ENCODE measurements around the gene ABHD11.

Gene ABHD11

DNA sequence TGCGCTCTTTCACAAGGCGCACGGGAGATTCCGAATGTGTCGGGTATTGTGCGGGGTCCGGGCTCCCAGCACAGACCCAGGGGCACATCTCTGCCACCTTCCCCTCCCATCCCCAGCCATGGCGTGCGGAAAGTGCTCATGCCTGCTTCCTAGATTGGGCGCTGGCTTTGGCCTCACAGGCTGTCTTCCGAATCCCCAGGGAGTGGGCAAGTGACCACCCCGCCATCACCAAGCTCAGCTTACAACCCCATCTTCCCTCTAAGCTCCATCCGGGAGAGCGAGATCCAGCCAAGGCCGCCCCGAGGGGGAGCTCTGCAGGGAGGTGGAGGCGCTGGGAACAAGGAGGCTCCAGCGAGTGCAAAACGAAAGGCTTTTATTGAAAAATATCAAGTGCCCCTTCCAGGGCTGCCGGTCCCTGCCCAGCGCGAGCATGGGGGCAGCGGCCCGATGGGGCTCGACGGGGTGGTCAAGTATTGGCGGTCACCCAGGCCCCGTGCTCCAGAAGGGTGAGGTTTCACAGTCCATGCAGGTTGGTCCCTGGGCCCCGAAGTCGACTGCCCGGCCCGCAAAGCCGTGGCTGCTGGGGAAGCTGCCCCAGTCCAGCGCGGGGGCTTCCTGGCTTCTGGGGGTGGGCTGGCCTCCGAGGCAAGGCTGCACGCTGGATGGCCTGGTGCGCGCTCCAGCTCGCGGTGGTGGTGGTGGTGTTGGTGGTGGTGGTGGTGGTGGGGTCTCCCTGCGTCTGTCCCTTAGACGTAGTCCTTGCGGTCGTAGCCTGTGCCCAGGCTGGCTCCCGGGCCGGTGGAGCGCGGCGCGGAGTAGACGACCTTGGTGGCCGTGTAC, 30.3 kb upstream of the ABHD11 start:
- no peak for DNase-seq (ENCODE audit: insufficient read length)
- FAIRE-seq: no peak
- TF ChIP-seq TAF1 (IDR thresholded peaks at IDR 0.05; ENCODE audit: borderline replicate concordance, low read depth, low read length): no peak
- no peak for TF ChIP-seq POLR2A (IDR thresholded peaks at IDR 0.05; ENCODE audit: low read depth, low read length)

DNA sequence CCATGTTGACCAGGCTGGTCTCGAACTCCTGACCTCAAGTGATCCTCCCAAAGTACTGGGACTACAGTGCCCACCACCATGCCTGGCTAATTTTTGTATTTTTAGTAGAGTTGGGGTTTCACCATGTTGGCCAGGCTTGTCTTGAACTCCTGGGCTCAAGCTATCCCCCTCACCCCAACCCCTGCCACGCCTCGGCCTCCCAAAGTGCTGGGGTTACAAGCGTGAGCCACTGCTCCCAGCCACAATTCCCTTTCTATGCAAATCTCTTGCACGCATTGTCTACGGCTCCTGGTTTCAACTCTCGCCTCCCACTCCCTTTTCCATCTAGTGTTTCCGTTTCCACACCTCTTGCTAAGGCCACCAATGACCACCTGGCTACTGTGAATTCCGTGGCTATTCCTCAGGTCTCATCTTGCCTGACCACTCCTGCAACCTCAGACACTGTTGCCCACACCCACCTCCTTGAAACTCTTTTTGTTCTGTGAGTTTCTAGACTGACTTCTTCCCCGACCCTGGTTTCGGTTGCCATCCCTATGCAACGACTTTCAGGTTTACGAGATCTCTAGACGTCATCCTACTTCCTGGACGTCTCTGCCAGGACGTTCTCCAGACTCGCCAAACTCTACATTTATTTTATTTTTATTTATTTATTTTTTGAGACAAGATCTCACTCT, 28.1 kb upstream of the ABHD11 start:
- no peak for DNase-seq (ENCODE audit: insufficient read length)
- FAIRE-seq: no peak
- no peak for TF ChIP-seq POLR2AphosphoS5 (IDR thresholded peaks at IDR 0.05; ENCODE audit: low read depth, low read length)
- TF ChIP-seq POLR2A (IDR thresholded peaks at IDR 0.05; ENCODE audit: low read depth, low read length): no peak
- TF ChIP-seq TAF1 (IDR thresholded peaks at IDR 0.05; ENCODE audit: borderline replicate concordance, low read depth, low read length): no peak

GRCh38 chr7:73762659-73762999, 24.0 kb upstream of the ABHD11 start:
- TF ChIP-seq TAF1 (IDR thresholded peaks at IDR 0.05; ENCODE audit: borderline replicate concordance, low read depth, low read length): no peak
- no peak for TF ChIP-seq POLR2A (IDR thresholded peaks at IDR 0.05; ENCODE audit: low read depth, low read length)
- no peak for TF ChIP-seq POLR2AphosphoS5 (IDR thresholded peaks at IDR 0.05; ENCODE audit: low read depth, low read length)
- no peak for FAIRE-seq
- no peak for DNase-seq (ENCODE audit: insufficient read length)

DNA sequence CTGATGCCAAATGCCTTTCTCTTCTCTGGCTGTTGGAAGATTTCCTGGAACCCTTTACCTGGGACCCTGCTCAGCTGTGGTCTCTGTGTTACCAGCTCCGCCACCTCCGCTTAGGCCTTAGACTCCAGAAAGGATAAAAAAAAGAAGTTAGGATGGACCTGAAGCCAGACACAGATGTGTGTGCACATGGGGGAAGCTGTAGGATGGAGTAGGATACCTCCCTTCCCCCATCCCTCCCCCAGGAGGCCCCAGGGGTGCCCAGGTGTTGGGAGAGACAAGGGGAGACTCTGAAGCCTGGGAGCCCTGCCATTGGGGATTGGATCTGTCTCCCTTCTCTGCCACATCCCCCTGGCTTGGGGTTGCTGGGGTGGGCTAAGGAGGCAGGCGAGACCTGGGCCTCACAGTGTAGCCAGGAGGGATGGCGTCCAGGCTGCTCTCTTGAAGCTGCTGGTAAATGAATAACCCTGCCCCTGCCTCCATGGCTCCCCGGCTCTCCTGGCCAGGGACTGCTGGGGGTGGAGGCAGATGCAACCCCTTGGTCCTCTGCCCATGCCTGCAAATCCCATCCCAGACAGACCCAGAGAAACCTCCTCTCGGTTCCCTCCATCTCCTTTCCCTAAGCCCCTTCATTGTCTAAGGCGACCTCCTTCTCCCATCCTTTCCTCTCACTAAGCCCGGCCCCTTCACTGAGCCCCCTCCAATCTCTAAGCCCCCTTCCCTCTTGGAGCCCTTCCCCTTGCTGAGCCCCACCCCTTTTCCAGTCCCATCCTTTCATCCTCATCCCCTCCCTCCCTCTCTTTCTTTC, 23.5 kb upstream of the ABHD11 start:
- no peak for FAIRE-seq
- DNase-seq (ENCODE audit: insufficient read length): no peak
- TF ChIP-seq POLR2A (IDR thresholded peaks at IDR 0.05; ENCODE audit: low read depth, low read length) (no peak), POLR2AphosphoS5 (IDR thresholded peaks at IDR 0.05; ENCODE audit: low read depth, low read length) (no peak), TAF1 (IDR thresholded peaks at IDR 0.05; ENCODE audit: borderline replicate concordance, low read depth, low read length) (no peak)

DNA sequence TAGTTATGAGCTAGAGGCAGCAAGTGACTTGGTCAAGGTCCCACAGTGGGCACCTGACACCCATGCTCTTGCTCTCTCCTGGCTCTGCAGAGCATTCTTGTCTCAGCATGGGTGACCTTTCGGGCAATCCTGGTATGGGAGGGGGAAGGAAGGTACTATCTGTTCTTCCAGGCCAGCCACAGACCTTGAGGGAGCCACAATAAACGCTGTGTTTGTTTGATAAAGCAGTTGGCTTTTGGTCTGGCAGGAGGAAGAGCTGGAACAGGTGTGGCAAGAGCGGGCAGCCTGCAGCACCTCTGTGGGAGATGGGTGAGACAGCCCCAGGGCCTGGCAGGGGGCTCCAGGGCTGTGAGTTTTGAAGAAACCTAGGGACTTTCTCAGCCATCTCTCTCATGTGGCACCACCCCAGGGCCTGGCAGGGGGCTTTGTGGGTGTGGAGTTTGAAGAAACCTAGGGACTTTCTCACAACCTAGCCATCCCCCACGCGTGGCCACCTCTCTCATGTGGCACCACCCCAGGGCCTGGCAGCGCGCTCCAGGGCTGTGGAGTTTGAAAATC, 20.1 kb upstream of the ABHD11 start:
- TF ChIP-seq POLR2A (IDR thresholded peaks at IDR 0.05; ENCODE audit: low read depth, low read length): no peak
- TF ChIP-seq TAF1 (IDR thresholded peaks at IDR 0.05; ENCODE audit: borderline replicate concordance, low read depth, low read length): no peak
- no peak for TF ChIP-seq POLR2AphosphoS5 (IDR thresholded peaks at IDR 0.05; ENCODE audit: low read depth, low read length)
- no peak for DNase-seq (ENCODE audit: insufficient read length)
- FAIRE-seq: no peak

DNA sequence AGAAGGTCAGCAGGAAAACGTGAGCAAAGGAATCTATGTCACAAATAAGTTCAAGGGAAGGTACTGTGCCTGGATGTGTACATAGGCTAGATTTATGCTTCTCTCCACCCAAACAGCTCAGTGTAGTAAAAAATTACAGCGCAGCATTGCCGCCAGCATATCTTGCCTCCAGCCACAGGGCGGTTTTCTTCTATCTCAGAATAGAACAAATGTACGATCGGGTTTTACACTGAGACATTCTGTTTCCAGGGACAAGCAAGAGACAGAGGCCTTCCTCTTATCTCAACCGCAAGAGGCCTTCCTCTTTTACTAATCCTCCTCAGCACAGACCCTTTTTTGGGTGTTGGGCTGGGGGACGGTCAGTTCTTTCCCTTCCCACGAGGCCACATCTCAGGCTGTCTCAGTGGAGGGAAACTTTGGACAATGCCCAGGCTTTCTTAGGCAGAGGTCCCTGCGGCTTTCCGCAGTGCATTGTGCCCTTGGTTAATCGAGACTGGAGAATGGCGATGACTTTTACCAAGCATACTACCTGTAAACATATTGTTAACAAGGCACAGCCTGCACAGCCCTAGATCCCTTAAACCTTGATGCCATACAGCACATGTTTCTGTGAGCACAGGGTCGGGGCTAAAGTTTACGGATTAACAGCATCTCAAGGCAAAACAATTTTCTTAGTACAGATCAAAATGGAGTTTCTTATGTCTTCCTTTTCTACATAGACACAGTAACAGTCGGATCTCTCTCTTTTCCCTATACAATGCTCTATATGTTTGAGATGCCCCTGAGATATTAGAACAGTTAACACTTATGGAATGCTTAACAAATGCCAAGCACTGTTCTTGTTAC, 11.6 kb upstream of the ABHD11 start:
- TF ChIP-seq TAF1 (IDR thresholded peaks at IDR 0.05; ENCODE audit: borderline replicate concordance, low read depth, low read length): no peak
- no peak for TF ChIP-seq POLR2AphosphoS5 (IDR thresholded peaks at IDR 0.05; ENCODE audit: low read depth, low read length)
- TF ChIP-seq POLR2A (IDR thresholded peaks at IDR 0.05; ENCODE audit: low read depth, low read length): no peak
- FAIRE-seq: no peak

DNA sequence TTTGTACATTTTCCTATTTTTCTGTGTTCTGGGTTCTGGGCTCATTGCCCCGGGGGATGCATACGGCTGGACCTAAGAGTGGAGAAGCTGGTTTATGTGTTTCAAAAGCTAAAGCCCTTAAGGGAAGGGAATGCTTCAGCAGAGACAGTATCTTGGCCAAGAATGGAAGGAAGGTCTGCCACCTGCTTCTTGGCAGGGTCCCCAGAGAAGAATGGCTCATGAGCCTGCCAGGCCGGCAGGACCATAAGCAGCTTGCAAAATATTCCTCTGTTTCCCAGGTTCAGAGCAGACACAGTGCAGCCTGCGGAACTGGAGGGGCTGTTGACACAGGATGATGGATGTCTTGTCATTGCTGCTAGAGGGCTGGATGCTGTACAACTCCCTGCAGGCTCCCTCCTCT, 7.8 kb upstream of the ABHD11 start:
- FAIRE-seq (no peak), DNase-seq (ENCODE audit: insufficient read length) (no peak)
- TF ChIP-seq TAF1 (IDR thresholded peaks at IDR 0.05; ENCODE audit: borderline replicate concordance, low read depth, low read length) (no peak), POLR2AphosphoS5 (IDR thresholded peaks at IDR 0.05; ENCODE audit: low read depth, low read length) (no peak)

More for the DNA sequence above, 11.6 kb upstream of the ABHD11 start:
- DNase-seq (ENCODE audit: insufficient read length): no peak

DNA sequence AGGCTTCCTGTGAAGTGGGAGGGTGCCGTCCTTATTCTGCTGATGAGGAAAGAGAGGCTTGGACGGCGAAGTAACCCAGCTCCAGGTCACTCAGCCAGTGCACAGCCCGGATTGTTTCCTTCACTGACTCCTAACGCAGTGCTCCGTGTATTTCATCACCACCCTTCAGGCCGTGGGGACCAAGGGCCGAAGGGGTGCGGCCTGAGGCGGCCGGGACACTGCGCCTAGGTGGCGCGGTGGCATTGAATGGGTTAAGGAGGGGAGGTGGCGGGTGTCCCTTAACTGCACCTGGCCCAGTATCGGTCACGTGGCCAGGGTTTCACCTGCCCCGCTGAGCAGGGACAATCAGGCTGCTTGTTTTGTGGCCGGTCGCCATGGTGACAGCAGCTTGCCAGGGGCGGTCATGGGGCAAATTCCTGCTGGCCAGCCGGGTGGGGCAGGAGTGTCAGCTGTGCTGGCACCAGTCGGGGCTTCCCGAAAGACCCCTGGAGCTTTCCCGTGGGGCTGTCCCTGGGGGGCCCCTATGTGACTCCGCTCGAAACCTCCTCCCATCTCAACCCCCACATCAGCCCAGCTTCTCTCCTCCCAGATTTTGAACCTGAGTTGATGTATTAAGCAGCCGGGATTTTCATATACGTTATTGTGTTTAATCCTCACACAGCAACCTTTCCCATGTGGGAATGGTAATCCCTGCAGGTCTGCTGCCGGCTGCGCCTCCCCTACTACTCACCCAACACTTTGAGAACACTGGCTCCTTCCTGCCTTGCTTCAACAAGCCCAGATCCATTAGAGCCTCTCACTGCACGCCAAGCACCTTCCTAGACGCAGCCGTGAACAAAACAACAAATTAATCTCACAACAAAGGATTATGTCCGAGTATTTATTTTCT, 4.4 kb upstream of the ABHD11 start:
- FAIRE-seq: no peak
- DNase-seq (ENCODE audit: insufficient read length): no peak
- no peak for TF ChIP-seq TAF1 (IDR thresholded peaks at IDR 0.05; ENCODE audit: borderline replicate concordance, low read depth, low read length)
- no peak for TF ChIP-seq POLR2A (IDR thresholded peaks at IDR 0.05; ENCODE audit: low read depth, low read length)
- TF ChIP-seq POLR2AphosphoS5 (IDR thresholded peaks at IDR 0.05; ENCODE audit: low read depth, low read length): no peak

- TF ChIP-seq TAF1 (IDR thresholded peaks at IDR 0.05; ENCODE audit: borderline replicate concordance, low read depth, low read length): no peak
- no peak for TF ChIP-seq POLR2AphosphoS5 (IDR thresholded peaks at IDR 0.05; ENCODE audit: low read depth, low read length)
- no peak for TF ChIP-seq POLR2A (IDR thresholded peaks at IDR 0.05; ENCODE audit: low read depth, low read length)
- DNase-seq (ENCODE audit: insufficient read length) (no peak), FAIRE-seq (no peak)
Measured at GRCh38 chr7:73742338-73742752, 3.7 kb upstream of the ABHD11 start.

GRCh38 chr7:73741600-73741999, 3.0 kb upstream of the ABHD11 start:
- no peak for DNase-seq (ENCODE audit: insufficient read length)
- FAIRE-seq: no peak
- TF ChIP-seq POLR2AphosphoS5 (IDR thresholded peaks at IDR 0.05; ENCODE audit: low read depth, low read length): no peak
- no peak for TF ChIP-seq TAF1 (IDR thresholded peaks at IDR 0.05; ENCODE audit: borderline replicate concordance, low read depth, low read length)
- TF ChIP-seq POLR2A (IDR thresholded peaks at IDR 0.05; ENCODE audit: low read depth, low read length): no peak
